HG03439 (cell line): ENCODE measurements around the gene PTGIS.
"Not testable (repeated sequence)": the region's sequence is repeated elsewhere in the genome, so short reads cannot be mapped to it uniquely, and the experiment has no call there.

Experiments
- ATAC-seq: cut with Tn5 transposase; IDR thresholded peaks from one replicate; pipeline ENCODE4 v1.9.1; 2021; ENCODE audit warnings: mild to moderate bottlenecking, moderate library complexity; ENCODE audit not compliant: unreplicated experiment

The PTGIS gene

GRCh38 chr20:49567421-49568277 lies at the start of gene PTGIS:
Gene PTGIS (minus strand): TSS chr20:49568137. CDS start chr20:49568116, 21 bp downstream.
- no peak for ATAC-seq

- not testable (repeated sequence) for ATAC-seq
These were observed 49.5 kb upstream of the PTGIS start for GRCh38 chr20:49617394-49617793.

- no peak for ATAC-seq
These were observed 48.4 kb upstream of the PTGIS start for GRCh38 chr20:49616154-49617007.

- no peak for ATAC-seq
These were observed 47.6 kb upstream of the PTGIS start for GRCh38 chr20:49615401-49616153.

GRCh38 chr20:49615051-49615400 lies 47.1 kb upstream of the PTGIS start:
- ATAC-seq = not testable (repeated sequence)

GRCh38 chr20:49614338-49615050 lies 46.6 kb upstream of the PTGIS start:
- ATAC-seq = no peak

- no peak for ATAC-seq
These were observed 44.3 kb upstream of the PTGIS start for GRCh38 chr20:49612127-49612738.

- not testable (repeated sequence) for ATAC-seq
These were observed 43.7 kb upstream of the PTGIS start for GRCh38 chr20:49611539-49612126.

GRCh38 chr20:49610691-49611538 lies 43.0 kb upstream of the PTGIS start:
- peak; percentile 71 for ATAC-seq

- peak; percentile 41 for ATAC-seq
These were observed 41.1 kb upstream of the PTGIS start for GRCh38 chr20:49608752-49609670.

- no peak for ATAC-seq
These were observed 39.6 kb upstream of the PTGIS start for GRCh38 chr20:49607568-49607967.

GRCh38 chr20:49603209-49603627 lies 35.3 kb upstream of the PTGIS start:
- ATAC-seq = no peak

- no peak for ATAC-seq
These were observed 34.6 kb upstream of the PTGIS start for GRCh38 chr20:49602345-49603208.

- ATAC-seq = no peak
These were observed 33.4 kb upstream of the PTGIS start for GRCh38 chr20:49601153-49601924.

GRCh38 chr20:49599746-49600113 lies 31.8 kb upstream of the PTGIS start:
- ATAC-seq = no peak

- no peak for ATAC-seq
These were observed 30.0 kb upstream of the PTGIS start for GRCh38 chr20:49597825-49598395.
